ENCODE measurements around the gene XAB2. TPM values are rescaled to one million over a fixed set of nuclear protein-coding genes. Genes with fewer than 3 reads are reported as not detected.

XAB2 gene
- total and polyA plus RNA-seq, 2 donors (not counting 3 experiments of a cell fraction or from before 2014, with no cell fraction given): 37.3 to 47.6 TPM

- no peak for TF ChIP-seq POLR2AphosphoS5 (IDR thresholded peaks at IDR 0.05; ENCODE audit: insufficient read depth, low read depth, low read length)
- Histone ChIP-seq H3K36me3 (ENCODE audit: control insufficient read depth in 2 of 2, extremely low read depth in 1 of 2, insufficient read depth in 2 of 2, low read length in 2 of 2) (no peaks in the 10 kb centered on the region), H3K4me1 (ENCODE audit: control insufficient read depth, extremely low read depth, insufficient read depth, low read length) (peaks cover 10% of the 10 kb centered on the region), H3K9me3 (replicated peaks; ENCODE audit: control insufficient read depth, insufficient read depth, low read length) (no peaks in the 10 kb centered on the region), H4K20me1 (replicated peaks; ENCODE audit: control insufficient read depth, extremely low read depth, insufficient read depth, low read length) (no peaks in the 10 kb centered on the region), H3K4me2 (ENCODE audit: insufficient read depth, low read length) (no peak overlapping the region), H3K79me2 (ENCODE audit: control insufficient read depth, insufficient read depth, low read length) (no peaks in the 10 kb centered on the region), H3K27me3 (ENCODE audit: control insufficient read depth in 2 of 2, insufficient read depth in 2 of 2, low read length in 2 of 2) (no peaks in the 10 kb centered on the region), H2AFZ (ENCODE audit: low read depth, low read length) (no peak overlapping the region), H3K9ac (replicated peaks; ENCODE audit: extremely low read depth, insufficient read depth, low read length) (no peak overlapping the region), H3K27ac (ENCODE audit: insufficient read depth, low read depth, low read length) (no peak overlapping the region), H3K9me1 (replicated peaks; ENCODE audit: control insufficient read depth, extremely low read depth, insufficient read depth, low read length) (no peaks in the 10 kb centered on the region), H3K4me3 (replicated peaks in 1 of 3; ENCODE audit: insufficient read depth in 1 of 3, low read depth in 1 of 3, low read length in 3 of 3) (no peak overlapping the region)
- POLR2A ChIA-PET: interaction anchor here (0.5 kb wide), 1 partner anchor 14 kb away, joined by 7 read pairs; no protein-coding TSS in a partner anchor
- no TSS peak for BruUV-seq (replicated peaks)
- intact Hi-C loops (cut with micrococcal nuclease) (no loop called here), dilution Hi-C loops (cut with MboI; ENCODE audit: extremely low pct_ligation_motif_present, low sequenced_read_pairs) (no loop called here)
- FAIRE-seq (no peak), DNase-seq (ENCODE audit: low read depth, low spot score) (no peak)
- CTCF ChIA-PET: interaction anchor here (1.7 kb wide), 1 partner anchor 22 kb away, joined by 6 read pairs; the partner anchor contains the start of gene TRAPPC5
Observed at GRCh38 chr19:7658219-7658686, 28.9 kb upstream of the XAB2 start.

- POLR2A ChIA-PET: no interaction called here
- intact Hi-C loops (cut with micrococcal nuclease): no loop called here
- Histone ChIP-seq H4K20me1 (replicated peaks; ENCODE audit: control insufficient read depth, extremely low read depth, insufficient read depth, low read length) (no peaks in the 10 kb centered on the region), H3K79me2 (ENCODE audit: control insufficient read depth, insufficient read depth, low read length) (no peaks in the 10 kb centered on the region), H3K4me1 (ENCODE audit: control insufficient read depth, extremely low read depth, insufficient read depth, low read length) (peaks cover 11% of the 10 kb centered on the region), H3K9ac (replicated peaks; ENCODE audit: extremely low read depth, insufficient read depth, low read length) (no peak overlapping the region), H2AFZ (ENCODE audit: low read depth, low read length) (no peak overlapping the region), H3K4me3 (replicated peaks in 1 of 3; ENCODE audit: insufficient read depth in 1 of 3, low read depth in 1 of 3, low read length in 3 of 3) (no peak overlapping the region), H3K9me3 (replicated peaks; ENCODE audit: control insufficient read depth, insufficient read depth, low read length) (no peaks in the 10 kb centered on the region), H3K4me2 (ENCODE audit: insufficient read depth, low read length) (no peak overlapping the region), H3K36me3 (ENCODE audit: control insufficient read depth in 2 of 2, extremely low read depth in 1 of 2, insufficient read depth in 2 of 2, low read length in 2 of 2) (no peaks in the 10 kb centered on the region), H3K9me1 (replicated peaks; ENCODE audit: control insufficient read depth, extremely low read depth, insufficient read depth, low read length) (no peaks in the 10 kb centered on the region), H3K27me3 (ENCODE audit: control insufficient read depth in 2 of 2, insufficient read depth in 2 of 2, low read length in 2 of 2) (no peaks in the 10 kb centered on the region), H3K27ac (ENCODE audit: insufficient read depth, low read depth, low read length) (no peak overlapping the region)
- dilution Hi-C loops (cut with MboI; ENCODE audit: extremely low pct_ligation_motif_present, low sequenced_read_pairs): no loop called here
- FAIRE-seq: no peak
- DNase-seq (ENCODE audit: low read depth, low spot score): no peak
- no TSS peak for BruUV-seq (replicated peaks)
- CTCF ChIA-PET: interaction anchor here (1.5 to 3.8 kb wide), 3 partner anchors 23 to 142 kb away, joined by 5 to 23 read pairs (median 11); partner anchors contain the start of gene TRAPPC5
- TF ChIP-seq JUN (IDR thresholded peaks at IDR 0.05; ENCODE audit: borderline replicate concordance, insufficient read depth, insufficient read length, low read depth) (no peak), MYC (IDR thresholded peaks at IDR 0.05; ENCODE audit: low read depth, low read length) (no peak), EZH2 (IDR thresholded peaks at IDR 0.05; ENCODE audit: borderline replicate concordance, low read depth, low read length, severe bottlenecking) (no peak), MAX (IDR thresholded peaks at IDR 0.05; ENCODE audit: insufficient read depth, insufficient read length) (no peak), CTCF (IDR thresholded peaks at IDR 0.05; ENCODE audit: extremely low read depth in 1 of 2, insufficient read depth in 1 of 2, low read depth in 1 of 2, low read length in 2 of 2) (no peak), FOS (IDR thresholded peaks at IDR 0.05; ENCODE audit: borderline replicate concordance, insufficient read depth, low read length) (no peak), POLR2AphosphoS5 (IDR thresholded peaks at IDR 0.05; ENCODE audit: insufficient read depth, low read depth, low read length) (no peak), POLR2A (IDR thresholded peaks at IDR 0.05; ENCODE audit: low read depth, low read length) (no peak), GATA2 (IDR thresholded peaks at IDR 0.05; ENCODE audit: insufficient read depth, insufficient read length, low read depth, low read length) (no peak)
Observed at GRCh38 chr19:7657131-7657751, 27.9 kb upstream of the XAB2 start.

All from endothelial cell of umbilical vein (primary cell).